ENCODE measurements around the gene TBATA.

The TBATA gene

GRCh38 chr10:70761031-70761601, 24.1 kb downstream of the TBATA start:
- DNase-seq: no peak

GRCh38 chr10:70760271-70760787, 24.8 kb downstream of the TBATA start:
- DNase-seq: no peak

- peak in 1 of 2 experiments; percentile 1 for DNase-seq
These were observed 25.4 kb downstream of the TBATA start for GRCh38 chr10:70759781-70760180.

- peak; percentile 65 to 68 for DNase-seq
These were observed 26.2 kb downstream of the TBATA start for GRCh38 chr10:70758757-70759514.

GRCh38 chr10:70757856-70758255, 27.3 kb downstream of the TBATA start:
- DNase-seq: no peak

GRCh38 chr10:70756700-70757360, 28.3 kb downstream of the TBATA start:
- DNase-seq: peak in 1 of 2 experiments; percentile 37

GRCh38 chr10:70753841-70754621, 31.1 kb downstream of the TBATA start:
- no peak for DNase-seq

GRCh38 chr10:70753026-70753663, 32.0 kb downstream of the TBATA start:
- no peak for DNase-seq

- no peak for DNase-seq
These were observed 32.6 kb downstream of the TBATA start for GRCh38 chr10:70752571-70752970.

- no peak for DNase-seq
These were observed 33.2 kb downstream of the TBATA start for GRCh38 chr10:70751991-70752390.

- no peak for DNase-seq
These were observed 33.8 kb downstream of the TBATA start for GRCh38 chr10:70751356-70751755.

- no peak for DNase-seq
These were observed 34.9 kb downstream of the TBATA start for GRCh38 chr10:70750156-70750703.

- no peak for DNase-seq
These were observed 35.4 kb downstream of the TBATA start for GRCh38 chr10:70749756-70750155.

GRCh38 chr10:70748801-70749573, 36.2 kb downstream of the TBATA start:
- no peak for DNase-seq

GRCh38 chr10:70748305-70748704, 36.9 kb downstream of the TBATA start:
- no peak for DNase-seq

GRCh38 chr10:70747192-70747965, 37.8 kb downstream of the TBATA start:
- no peak for DNase-seq

- no peak for DNase-seq
These were observed 39.6 kb downstream of the TBATA start for GRCh38 chr10:70745555-70745954.

- no peak for DNase-seq
These were observed 40.5 kb downstream of the TBATA start for GRCh38 chr10:70744617-70745143.

GRCh38 chr10:70743879-70744278, 41.3 kb downstream of the TBATA start:
- DNase-seq: no peak

GRCh38 chr10:70743430-70743788, 41.8 kb downstream of the TBATA start:
- DNase-seq: no peak

Measured in NCI-H2081 (cell line).